Stimulated activated CD8-positive, alpha-beta memory T cell treated with anti-CD3 and anti-CD28 coated beads, Interleukin-7, amount 100 ng/mL, for 4 hours (primary cell): ENCODE data around the gene EP300.
"Not testable (repeated sequence)": the region's sequence is repeated elsewhere in the genome, so short reads cannot be mapped to it uniquely, and the experiment has no call there.

Experiments
- DNase-seq, 2 donors: peaks; one replicate each; pipeline ENCODE4 v3.0.0-alpha.2; 2020; ENCODE audit warnings: low read depth in 2 of 2

The EP300 gene

GRCh38 chr22:41092023-41092817 lies at the start of gene EP300:
TSS of gene EP300 (plus strand) at chr22:41092592. CDS start at chr22:41093005, 413 bp downstream.
- DNase-seq, result peak; percentile 79 to 87

- no peak for DNase-seq
Measured at GRCh38 chr22:41043722-41044121, 48.7 kb upstream of the EP300 start.

- DNase-seq, result not testable (repeated sequence)
Measured at GRCh38 chr22:41045575-41045974, 46.8 kb upstream of the EP300 start.

- no peak for DNase-seq
Measured at GRCh38 chr22:41047801-41048211, 44.6 kb upstream of the EP300 start.

- DNase-seq, result not testable (repeated sequence)
Measured at GRCh38 chr22:41048345-41048744, 44.0 kb upstream of the EP300 start.

GRCh38 chr22:41048791-41049717 lies 43.3 kb upstream of the EP300 start:
- DNase-seq, result no peak

- not testable (repeated sequence) for DNase-seq
Measured at GRCh38 chr22:41049795-41050194, 42.6 kb upstream of the EP300 start.

GRCh38 chr22:41050883-41051282 lies 41.5 kb upstream of the EP300 start:
- no peak for DNase-seq

GRCh38 chr22:41052661-41053490 lies 39.5 kb upstream of the EP300 start:
- DNase-seq, result no peak

GRCh38 chr22:41057076-41057475 lies 35.3 kb upstream of the EP300 start:
- no peak for DNase-seq

- no peak for DNase-seq
Measured at GRCh38 chr22:41062146-41062545, 30.2 kb upstream of the EP300 start.

- not testable (repeated sequence) for DNase-seq
Measured at GRCh38 chr22:41064326-41064725, 28.1 kb upstream of the EP300 start.

- not testable (repeated sequence) for DNase-seq
Measured at GRCh38 chr22:41066341-41066740, 26.1 kb upstream of the EP300 start.

- DNase-seq, result not testable (repeated sequence)
Measured at GRCh38 chr22:41067968-41068367, 24.4 kb upstream of the EP300 start.

- no peak for DNase-seq
Measured at GRCh38 chr22:41070665-41071331, 21.6 kb upstream of the EP300 start.

GRCh38 chr22:41074061-41074460 lies 18.3 kb upstream of the EP300 start:
- DNase-seq, result no peak

GRCh38 chr22:41074466-41074865 lies 17.9 kb upstream of the EP300 start:
- DNase-seq, result no peak

- DNase-seq, result no peak
Measured at GRCh38 chr22:41074941-41075710, 17.3 kb upstream of the EP300 start.

GRCh38 chr22:41075946-41076345 lies 16.4 kb upstream of the EP300 start:
- no peak for DNase-seq

- no peak for DNase-seq
Measured at GRCh38 chr22:41076857-41077256, 15.5 kb upstream of the EP300 start.
